ENCODE data around the gene SNPH. TPM values are rescaled to one million over a fixed set of nuclear protein-coding genes. Genes with fewer than 3 reads are reported as not detected.

SNPH gene
- total RNA-seq, 1 experiment from 2014 or later, result 2.2 TPM

DNA sequence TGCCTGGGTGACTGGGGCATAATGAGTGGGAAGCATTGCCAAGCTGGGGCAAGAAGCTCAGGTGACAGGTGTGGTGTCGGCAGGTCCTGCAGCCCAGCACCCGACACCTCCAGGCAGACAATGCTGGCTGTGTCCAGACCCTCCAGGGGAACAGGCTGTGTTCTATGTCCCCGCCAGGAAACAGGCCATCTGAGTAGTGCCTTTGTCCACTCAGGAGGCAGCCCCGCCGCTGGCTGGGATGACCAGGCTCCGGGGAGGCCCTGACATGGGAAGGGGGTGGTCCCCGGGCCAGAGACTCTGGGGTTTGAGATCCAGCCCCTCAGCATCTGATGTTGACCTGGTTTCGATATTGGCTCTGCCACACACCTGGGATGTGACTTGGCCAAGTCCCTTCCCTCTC, 28.4 kb downstream of the SNPH start:
- intact Hi-C loops (cut with micrococcal nuclease), result no loop called here
- Mint-ChIP-seq H3K27me3 (ENCODE audit: insufficient read depth, unreplicated experiment) (no peaks in the 10 kb centered on the region), H3K36me3 (ENCODE audit: insufficient read depth, unreplicated experiment) (peaks cover 6% of the 10 kb centered on the region), H3K4me1 (ENCODE audit: insufficient read depth, unreplicated experiment) (peaks cover 18% of the 10 kb centered on the region), H3K4me3 (ENCODE audit: unreplicated experiment) (no peak overlapping the region), H3K27ac (ENCODE audit: low read depth, unreplicated experiment) (no peak overlapping the region), H3K9me3 (ENCODE audit: unreplicated experiment) (no peaks in the 10 kb centered on the region)
- no peak for TF ChIP-seq CTCF (IDR thresholded peaks at IDR 0.05; ENCODE audit: unreplicated experiment)
- ChIA-PET POLR2A (no interaction called here), CTCF (no interaction called here)
- no peak for DNase-seq (ENCODE audit: unreplicated experiment)
- no TSS peak for BruUV-seq (replicated peaks)

DNA sequence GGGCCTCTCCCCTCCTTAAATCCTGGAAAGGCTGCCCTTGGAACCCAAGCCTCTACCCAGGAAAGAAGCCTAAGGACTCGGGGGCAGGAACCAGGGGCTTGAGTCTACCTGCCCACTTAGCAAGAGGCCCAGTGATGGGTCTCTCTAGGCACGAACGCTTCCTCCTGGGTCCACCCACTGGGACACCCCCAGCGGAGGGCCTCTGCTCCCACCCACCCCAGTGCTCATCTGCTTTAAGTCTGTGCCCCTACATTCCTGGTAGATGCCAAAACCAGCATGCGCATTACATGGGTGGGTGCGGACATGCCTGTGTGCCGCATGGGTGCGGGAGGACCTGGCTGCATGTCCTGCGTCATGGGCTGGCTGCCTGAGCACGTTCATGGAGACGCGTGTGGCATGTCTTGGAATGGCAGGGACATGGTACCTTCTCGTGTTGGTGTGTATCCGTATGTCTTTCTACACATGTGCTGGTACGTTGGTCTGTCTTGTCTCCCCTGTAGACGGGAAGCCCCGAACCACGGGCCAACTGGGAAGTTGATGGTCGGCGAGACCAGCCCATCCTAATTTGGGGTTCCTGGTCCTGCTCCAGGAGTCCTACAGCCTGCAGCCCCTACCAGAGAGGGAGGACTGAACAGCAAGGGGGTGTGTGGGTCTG, 29.3 kb downstream of the SNPH start:
- Mint-ChIP-seq H3K27me3 (ENCODE audit: insufficient read depth, unreplicated experiment) (no peaks in the 10 kb centered on the region), H3K27ac (ENCODE audit: low read depth, unreplicated experiment) (no peak overlapping the region), H3K4me3 (ENCODE audit: unreplicated experiment) (no peak overlapping the region), H3K36me3 (ENCODE audit: insufficient read depth, unreplicated experiment) (peaks cover 6% of the 10 kb centered on the region), H3K9me3 (ENCODE audit: unreplicated experiment) (no peaks in the 10 kb centered on the region), H3K4me1 (ENCODE audit: insufficient read depth, unreplicated experiment) (peaks cover 18% of the 10 kb centered on the region)
- DNase-seq (ENCODE audit: unreplicated experiment), result no peak
- intact Hi-C loops (cut with micrococcal nuclease), result no loop called here
- BruUV-seq (replicated peaks), result no TSS peak
- ChIA-PET POLR2A (no interaction called here), CTCF (no interaction called here)
- no peak for TF ChIP-seq CTCF (IDR thresholded peaks at IDR 0.05; ENCODE audit: unreplicated experiment)

- H3K27me3 Mint-ChIP-seq (ENCODE audit: insufficient read depth, unreplicated experiment), result no peaks in the 10 kb centered on the region
- peaks cover 22% of the 10 kb centered on the region for H3K4me1 Mint-ChIP-seq (ENCODE audit: insufficient read depth, unreplicated experiment)
- DNase-seq (ENCODE audit: unreplicated experiment), result no peak
- no peak overlapping the region for H3K27ac Mint-ChIP-seq (ENCODE audit: low read depth, unreplicated experiment)
- intact Hi-C loops (cut with micrococcal nuclease), result no loop called here
- BruUV-seq (replicated peaks), result no TSS peak
- no peaks in the 10 kb centered on the region for H3K9me3 Mint-ChIP-seq (ENCODE audit: unreplicated experiment)
- peaks cover 6% of the 10 kb centered on the region for H3K36me3 Mint-ChIP-seq (ENCODE audit: insufficient read depth, unreplicated experiment)
- no peak for TF ChIP-seq CTCF (IDR thresholded peaks at IDR 0.05; ENCODE audit: unreplicated experiment)
- no peak overlapping the region for H3K4me3 Mint-ChIP-seq (ENCODE audit: unreplicated experiment)
- ChIA-PET CTCF (no interaction called here), POLR2A (no interaction called here)
These were observed 30.1 kb downstream of the SNPH start for GRCh38 chr20:1296117-1296610.

GRCh38 chr20:1296922-1297321, 30.8 kb downstream of the SNPH start:
- H3K9me3 Mint-ChIP-seq (ENCODE audit: unreplicated experiment), result no peaks in the 10 kb centered on the region
- BruUV-seq (replicated peaks), result no TSS peak
- intact Hi-C loops (cut with micrococcal nuclease), result no loop called here
- no peak overlapping the region for H3K27ac Mint-ChIP-seq (ENCODE audit: low read depth, unreplicated experiment)
- H3K4me3 Mint-ChIP-seq (ENCODE audit: unreplicated experiment), result no peak overlapping the region
- ChIA-PET POLR2A (no interaction called here), CTCF (no interaction called here)
- H3K36me3 Mint-ChIP-seq (ENCODE audit: insufficient read depth, unreplicated experiment), result peaks cover 6% of the 10 kb centered on the region
- no peaks in the 10 kb centered on the region for H3K27me3 Mint-ChIP-seq (ENCODE audit: insufficient read depth, unreplicated experiment)
- no peak for DNase-seq (ENCODE audit: unreplicated experiment)
- TF ChIP-seq CTCF (IDR thresholded peaks at IDR 0.05; ENCODE audit: unreplicated experiment), result no peak
- peaks cover 15% of the 10 kb centered on the region for H3K4me1 Mint-ChIP-seq (ENCODE audit: insufficient read depth, unreplicated experiment)

Measured in MCF 10A (cell line).